Stimulated activated CD8-positive, alpha-beta memory T cell treated with anti-CD3 and anti-CD28 coated beads, Interleukin-15, amount 100 ng/mL, for 4 hours (primary cell): ENCODE data around the gene ROR2.
"Not testable (repeated sequence)": the region's sequence is repeated elsewhere in the genome, so short reads cannot be mapped to it uniquely, and the experiment has no call there.

Source experiments
- DNase-seq, 2 donors: peaks; one replicate each; pipeline ENCODE4 v3.0.0-alpha.2; 2020; ENCODE audit warnings: low read depth in 2 of 2

Gene ROR2

GRCh38 chr9:91517332-91517731, 432.7 kb downstream of the ROR2 start:
- DNase-seq = not testable (repeated sequence)

- no peak for DNase-seq
These were observed 433.3 kb downstream of the ROR2 start for GRCh38 chr9:91516777-91517176.

GRCh38 chr9:91516081-91516480, 433.9 kb downstream of the ROR2 start:
- no peak for DNase-seq

DNA sequence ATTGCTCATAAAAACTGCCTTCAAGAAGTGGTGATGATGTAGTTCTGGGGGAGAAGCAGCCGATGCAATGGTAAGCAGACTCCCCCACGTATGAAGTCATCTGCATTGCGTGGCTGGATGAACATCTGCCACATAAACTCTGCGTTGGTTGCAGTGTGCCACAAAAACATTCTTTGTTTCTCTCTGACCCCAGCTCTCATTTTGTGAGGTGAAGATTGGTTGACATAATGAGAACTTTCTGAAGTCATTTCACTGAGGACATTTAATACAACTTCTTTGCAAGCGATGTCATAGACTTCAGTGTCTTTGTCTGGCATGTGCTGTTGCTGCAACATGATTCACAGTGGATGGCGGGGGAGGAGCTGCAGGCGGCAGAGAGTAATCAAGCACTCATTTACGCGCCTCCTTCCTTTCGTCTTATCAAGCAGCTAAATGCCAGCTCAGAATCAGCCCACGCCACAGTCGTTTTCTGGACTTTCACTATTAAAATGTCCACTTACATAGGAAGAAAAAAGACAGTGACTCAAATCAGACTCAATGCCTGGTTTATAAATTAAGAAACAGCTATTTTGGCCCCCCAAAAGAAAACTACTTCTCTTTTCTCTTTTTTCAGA, 434.8 kb downstream of the ROR2 start:
- DNase-seq = no peak
